HG02884 (cell line): ENCODE measurements around the gene GDPD3.

Source experiments
- ATAC-seq: cut with Tn5 transposase; IDR thresholded peaks from one replicate; pipeline ENCODE4 v1.9.1; 2021; ENCODE audit warnings: mild to moderate bottlenecking, moderate library complexity; ENCODE audit not compliant: unreplicated experiment

Gene GDPD3, protein sequence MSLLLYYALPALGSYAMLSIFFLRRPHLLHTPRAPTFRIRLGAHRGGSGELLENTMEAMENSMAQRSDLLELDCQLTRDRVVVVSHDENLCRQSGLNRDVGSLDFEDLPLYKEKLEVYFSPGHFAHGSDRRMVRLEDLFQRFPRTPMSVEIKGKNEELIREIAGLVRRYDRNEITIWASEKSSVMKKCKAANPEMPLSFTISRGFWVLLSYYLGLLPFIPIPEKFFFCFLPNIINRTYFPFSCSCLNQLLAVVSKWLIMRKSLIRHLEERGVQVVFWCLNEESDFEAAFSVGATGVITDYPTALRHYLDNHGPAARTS

DNA sequence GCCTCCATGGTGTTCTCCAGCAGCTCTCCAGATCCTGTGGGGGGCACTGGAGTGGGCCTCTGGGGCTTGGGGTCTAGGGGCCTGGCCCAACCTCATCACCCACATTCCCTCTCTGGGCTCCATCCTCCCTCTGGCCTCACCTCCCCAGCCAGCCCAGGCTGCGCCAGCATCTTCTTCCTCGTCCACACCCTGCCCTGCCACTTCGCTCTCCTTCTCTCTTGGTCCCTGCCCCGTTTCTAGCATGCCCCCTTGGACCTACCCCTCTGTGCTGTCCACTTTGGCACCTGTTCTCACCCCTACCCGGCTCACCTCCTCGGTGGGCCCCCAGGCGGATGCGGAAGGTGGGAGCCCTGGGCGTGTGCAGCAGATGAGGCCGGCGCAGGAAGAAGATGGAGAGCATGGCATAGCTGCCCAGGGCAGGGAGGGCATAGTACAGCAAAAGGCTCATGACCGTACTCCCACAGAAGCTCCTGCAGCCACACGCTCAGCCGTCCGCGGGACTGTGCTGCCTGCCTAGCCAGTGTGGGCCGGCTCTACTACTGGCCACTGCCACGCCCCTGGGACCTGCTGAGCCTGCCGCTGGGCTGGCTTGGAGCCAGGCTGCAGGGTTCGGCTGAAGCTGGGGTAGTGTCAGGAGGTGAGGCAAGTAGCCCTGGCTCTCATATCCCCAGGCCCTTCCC is at the start of gene GDPD3:
Gene GDPD3, minus strand, starts transcription at position 507 of the 680 bp plus-strand sequence. Its CDS starts 59 bp downstream, at position 448.
- ATAC-seq: no peak

GRCh38 chr16:30157214-30157613 is 43.9 kb upstream of the GDPD3 start:
- ATAC-seq: no peak

DNA sequence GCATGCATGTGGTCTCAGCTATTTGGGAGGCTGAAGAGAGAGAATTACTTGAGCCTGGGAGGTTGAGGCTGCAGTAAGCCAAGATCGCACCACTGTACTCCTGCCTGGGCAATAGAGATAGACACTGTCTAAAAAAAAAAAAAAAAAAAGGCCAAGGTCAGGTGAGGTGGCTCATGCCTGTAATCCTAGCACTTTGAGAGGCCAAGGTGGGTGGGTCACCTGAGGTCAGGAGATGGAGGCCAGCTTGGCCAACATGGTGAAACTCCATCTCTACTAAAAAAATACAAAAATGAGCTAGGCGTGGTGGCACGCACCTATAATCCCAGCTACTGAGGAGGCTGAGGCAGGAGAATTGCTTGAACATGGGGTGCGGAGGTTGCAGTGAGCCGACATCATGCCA is 41.9 kb upstream of the GDPD3 start:
- ATAC-seq: no peak

GRCh38 chr16:30152517-30152916 is 39.2 kb upstream of the GDPD3 start:
- no peak for ATAC-seq

GRCh38 chr16:30151091-30151490 is 37.8 kb upstream of the GDPD3 start:
- ATAC-seq: no peak

DNA sequence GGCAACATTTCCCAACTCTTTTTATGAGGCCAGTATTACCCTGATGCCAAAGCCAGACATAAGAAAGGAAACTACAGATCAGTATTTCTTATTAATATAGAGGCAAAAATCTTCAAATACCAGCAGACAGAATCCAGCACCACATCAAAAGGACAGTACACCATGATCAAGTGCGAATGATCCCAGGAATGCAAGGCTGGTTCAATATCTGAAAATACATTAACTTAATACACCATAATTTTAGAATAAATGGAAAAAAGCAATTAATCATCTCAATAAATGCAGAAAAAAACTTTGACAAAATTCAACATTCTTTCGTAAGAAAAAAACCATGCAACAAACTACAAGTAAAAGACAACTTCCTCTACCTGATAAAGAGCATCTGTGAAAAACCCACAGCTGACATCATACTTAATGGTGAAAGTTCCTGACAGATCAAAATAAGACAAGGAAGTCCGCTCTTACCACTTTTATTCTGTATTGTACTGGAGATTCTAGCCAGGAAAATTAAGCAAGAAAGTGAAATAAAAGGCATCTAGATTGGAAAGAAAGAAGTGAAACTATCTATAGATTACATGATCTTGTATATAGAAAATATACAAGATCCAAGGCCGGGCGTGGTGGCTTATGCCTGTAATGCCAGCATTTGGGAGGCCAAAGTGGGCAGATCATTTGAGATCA is 36.1 kb upstream of the GDPD3 start:
- ATAC-seq: no peak

GRCh38 chr16:30147843-30148510 is 34.6 kb upstream of the GDPD3 start:
- no peak for ATAC-seq

GRCh38 chr16:30145657-30146056 is 32.3 kb upstream of the GDPD3 start:
- no peak for ATAC-seq

DNA sequence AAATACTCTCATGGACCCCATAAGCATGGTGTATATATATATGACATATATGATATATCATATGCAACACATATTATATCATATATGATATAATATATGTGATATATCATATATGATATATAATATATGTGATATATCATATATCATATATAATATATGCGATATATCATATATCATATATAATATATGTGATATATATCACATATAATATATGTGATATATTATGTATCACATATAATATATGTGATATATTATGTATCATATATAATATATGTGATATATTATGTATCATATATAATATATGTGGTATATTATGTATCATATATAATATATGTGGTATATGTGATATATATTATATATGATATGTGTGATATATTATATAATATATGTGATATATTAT is 31.6 kb upstream of the GDPD3 start:
- ATAC-seq: no peak

- no peak for ATAC-seq
Observed at GRCh38 chr16:30144017-30144416, 30.7 kb upstream of the GDPD3 start.

DNA sequence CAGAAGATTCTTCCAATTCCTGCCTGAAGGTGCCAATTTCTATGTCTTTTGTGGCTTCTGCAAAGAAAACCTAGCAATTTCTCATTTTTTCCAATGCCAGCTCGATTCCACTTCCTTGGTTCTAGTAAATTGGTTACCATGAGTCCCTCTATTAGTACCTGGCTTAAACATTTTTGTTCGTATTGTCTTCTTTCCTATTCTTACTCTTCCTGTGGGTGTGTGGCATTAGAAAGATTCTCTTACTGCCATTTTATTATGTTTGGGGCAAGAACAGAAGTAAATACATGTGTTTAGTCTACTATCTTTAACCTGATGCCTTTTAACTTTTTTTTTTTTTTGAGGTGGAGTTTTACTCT is 30.0 kb upstream of the GDPD3 start:
- no peak for ATAC-seq

DNA sequence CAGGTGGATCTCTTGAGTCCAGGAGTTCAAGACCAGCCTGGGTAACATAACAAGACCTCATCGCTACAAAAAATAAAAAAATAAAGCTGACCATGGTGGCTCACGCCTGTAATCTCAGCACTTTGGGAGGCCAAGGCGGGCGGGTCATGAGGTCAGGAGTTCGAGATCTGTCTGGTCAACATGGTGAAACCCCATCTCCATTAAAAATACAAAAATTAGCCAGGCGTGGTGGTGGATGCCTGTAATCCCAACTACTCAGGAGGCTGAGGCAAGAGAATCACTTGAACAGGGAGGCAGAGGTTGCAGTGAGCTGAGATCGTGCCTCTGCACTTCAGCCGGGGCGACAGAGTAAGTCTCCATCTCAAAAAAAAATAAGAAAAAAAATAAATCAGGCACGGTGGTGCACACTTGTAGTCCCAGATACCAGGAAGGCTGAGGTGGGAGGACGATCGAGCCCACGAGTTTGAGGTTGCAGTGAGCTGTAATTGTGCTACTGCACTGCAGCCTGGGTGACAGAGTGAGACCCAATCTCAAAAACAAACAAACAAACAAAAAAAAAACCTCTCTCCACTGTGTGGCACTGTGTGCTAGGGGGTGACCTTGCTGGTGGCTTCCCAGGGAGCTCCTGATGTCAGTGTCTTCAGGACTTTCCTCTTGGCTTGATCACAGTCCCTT is 29.5 kb upstream of the GDPD3 start:
- no peak for ATAC-seq

DNA sequence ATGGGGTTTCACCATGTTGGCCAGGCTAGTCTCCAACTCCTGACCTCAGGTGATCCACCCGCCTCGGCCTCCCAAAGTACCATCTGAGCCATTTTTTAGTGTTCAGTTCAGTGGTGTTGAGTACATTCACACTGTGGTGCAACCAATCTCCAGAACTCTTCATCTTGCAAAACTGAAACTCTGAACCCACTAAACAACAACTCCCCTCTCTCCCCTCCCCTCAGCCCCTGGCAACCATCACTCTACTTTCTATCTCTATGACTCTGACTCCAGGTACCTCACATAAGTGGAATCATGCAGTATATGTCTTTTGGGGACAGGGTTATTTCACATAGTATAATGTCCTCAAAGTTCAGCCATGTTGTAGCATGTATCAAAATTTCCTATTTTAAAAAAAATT is 28.4 kb upstream of the GDPD3 start:
- no peak for ATAC-seq

DNA sequence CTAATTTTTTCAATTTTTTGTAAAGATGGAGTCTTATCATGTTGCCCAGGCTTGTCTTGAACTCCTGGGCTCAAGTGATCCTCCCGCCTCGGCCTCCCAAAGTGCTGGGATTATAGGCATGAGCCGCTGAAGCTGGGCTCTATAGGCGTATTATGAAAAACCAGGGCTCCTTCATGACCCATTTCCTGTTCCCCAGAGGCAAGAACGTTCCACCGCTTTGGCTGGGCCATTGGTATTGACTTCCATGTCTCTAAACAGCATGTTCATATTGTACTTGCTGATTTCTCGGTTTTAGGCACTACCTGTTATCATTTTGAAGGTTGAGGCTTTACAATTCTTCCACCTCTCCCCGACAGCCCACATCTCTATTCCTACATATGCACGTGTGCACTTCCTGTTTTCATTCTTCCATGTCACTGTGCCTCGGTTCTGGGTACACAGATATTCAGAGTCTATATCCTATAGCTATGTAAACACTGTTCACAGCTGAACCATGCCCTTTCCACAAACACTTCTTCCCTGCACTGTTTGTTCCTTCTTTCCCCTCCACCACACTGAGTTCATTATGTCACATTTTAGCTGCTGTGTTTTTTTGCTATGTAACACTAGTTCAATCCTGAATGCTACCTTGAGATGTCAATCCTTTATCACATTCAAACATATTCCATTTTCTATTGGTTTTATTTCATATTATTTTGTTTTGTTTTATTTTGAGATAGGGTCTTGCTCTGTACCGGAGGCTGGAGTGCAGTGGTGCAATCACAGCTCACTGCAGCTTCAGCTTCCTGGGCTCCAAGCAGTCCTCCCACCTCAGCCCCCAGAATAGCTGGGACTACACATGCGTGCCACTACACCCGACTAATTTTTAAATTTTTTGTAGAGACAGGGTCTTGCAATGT is 26.5 kb upstream of the GDPD3 start:
- ATAC-seq: no peak

DNA sequence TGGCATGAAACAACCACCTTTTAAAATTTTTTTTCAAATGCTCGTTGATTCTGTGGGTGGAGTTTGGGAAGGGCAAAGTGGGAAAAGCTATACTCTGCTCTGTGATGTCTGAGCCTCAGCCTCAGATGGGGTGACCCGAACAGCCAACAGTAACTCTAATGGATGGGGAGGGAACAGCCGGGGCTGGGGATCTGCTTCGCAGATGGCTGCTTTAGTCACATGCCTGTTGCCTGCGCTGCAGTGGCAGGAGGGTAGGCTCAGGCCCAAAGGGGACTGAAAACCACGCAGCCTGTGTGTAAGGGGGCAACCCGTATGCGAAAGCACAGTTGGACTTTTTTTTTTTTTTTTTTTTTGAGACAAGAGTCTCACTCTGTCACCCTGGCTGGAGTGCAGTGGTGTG is 24.6 kb upstream of the GDPD3 start:
- ATAC-seq: no peak

GRCh38 chr16:30136971-30137605 is 23.8 kb upstream of the GDPD3 start:
- no peak for ATAC-seq

GRCh38 chr16:30132591-30132990 is 19.3 kb upstream of the GDPD3 start:
- no peak for ATAC-seq

GRCh38 chr16:30131869-30132475 is 18.6 kb upstream of the GDPD3 start:
- ATAC-seq: no peak

DNA sequence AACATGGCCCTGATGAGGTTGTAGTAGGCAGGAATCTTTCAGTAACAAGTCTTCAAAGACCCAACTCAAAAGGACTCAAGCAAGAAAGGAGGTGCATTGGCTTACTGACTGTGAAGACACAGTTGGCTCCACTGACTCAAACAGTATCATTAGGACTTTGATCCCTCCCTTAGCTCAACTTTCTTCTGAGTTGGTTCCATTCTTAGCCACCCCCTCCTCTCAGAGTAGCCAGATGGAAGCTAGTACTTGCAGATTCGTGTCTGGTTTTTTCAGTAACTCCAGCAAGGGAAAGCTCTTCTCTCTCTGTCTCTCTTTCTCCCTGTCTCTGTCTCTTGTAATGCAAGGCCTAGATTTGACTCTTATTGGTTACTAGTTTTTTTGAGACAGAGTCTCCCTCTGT is 14.7 kb upstream of the GDPD3 start:
- no peak for ATAC-seq
